Upper lobe of left lung (tissue), 6 donors: ENCODE data around the gene GALK2. TPM values are rescaled to one million over a fixed set of nuclear protein-coding genes. Genes with fewer than 3 reads are reported as not detected.

ENCODE experiments used
- ATAC-seq, 2 donors: fragments of 200-7000 bp; cut with Tn5 transposase; one replicate each; pipeline ENCODE4 v1.9.1; 2022; ENCODE audit warnings: mild to moderate bottlenecking in 2 of 2, moderate library complexity in 2 of 2; ENCODE audit not compliant: low FRiP score in 2 of 2
- DNase-seq, 2 donors: peaks; one replicate each; pipeline ENCODE4 v3.0.0-alpha.2; 2019 to 2020
- H3K27ac ChIP-seq, 4 donors: fragments of 200-600 bp; sonication (generic); one replicate each; pipeline ENCODE4 v1.5.1; 2016 to 2019
- H3K27me3 ChIP-seq, 4 donors: fragments of 200-600 bp; sonication (generic); one replicate each; pipeline ENCODE4 v1.5.1; 2017 to 2019
- H3K36me3 ChIP-seq, 4 donors: fragments of 200-600 bp; sonication (generic); one replicate each; pipeline ENCODE4 v1.5.1; 2016 to 2019
- H3K4me1 ChIP-seq, 4 donors: fragments of 200-600 bp; sonication (generic); one replicate each; pipeline ENCODE4 v1.5.1; 2018 to 2019
- H3K4me3 ChIP-seq, 4 donors: fragments of 200-600 bp; sonication (generic); one replicate each; pipeline ENCODE4 v1.5.1; 2017 to 2019; ENCODE audit warnings: mild to moderate bottlenecking in 2 of 4, moderate library complexity in 1 of 4
- H3K9me3 ChIP-seq, 4 donors: fragments of 200-600 bp; sonication (generic); one replicate each; pipeline ENCODE4 v1.5.1; 2018 to 2019
- CTCF ChIP-seq, 6 experiments: fragments of 450-650 bp in 4 of 6; fragments of 200-600 bp in 2 of 6; sonication (generic) in 2 of 6; IDR thresholded peaks; one replicate each; pipeline ENCODE4 v1.5.1; 2016 to 2019; ENCODE audit warnings: antibody characterized with exemption in 6 of 6
- EP300 ChIP-seq, 4 donors: sonication (generic); formaldehyde crosslinking; IDR thresholded peaks; one replicate each; pipeline ENCODE4 v1.5.1; 2017; ENCODE audit warnings: antibody characterized with exemption in 4 of 4, control low read depth in 2 of 4
- POLR2A ChIP-seq, 4 donors: fragments of 450-650 bp; IDR thresholded peaks; one replicate each; pipeline ENCODE4 v1.5.1; 2016 to 2017; ENCODE audit warnings: antibody characterized with exemption in 4 of 4, mild to moderate bottlenecking in 2 of 4
- POLR2AphosphoS5 ChIP-seq, 2 donors: sonication (generic); formaldehyde crosslinking; IDR thresholded peaks; one replicate each; pipeline ENCODE4 v1.5.1; 2017; ENCODE audit warnings: antibody characterized with exemption in 2 of 2
- WGBS, 2 donors: methylation state at CpG; one replicate each; pipeline ENCODE4 v1.1.5; 2017 to 2018; 5-methylcytosine and 5-hydroxymethylcytosine counted together
- total RNA-seq, 6 donors: library from RNA; depleted of rRNA in 4 of 6; stranded (reverse); fragments of >200 nt in 4 of 6; gene quantifications; one replicate each; pipeline versions ENCODE4 v1.1.0 to v1.2.1, GENCODE V29; 2016 to 2021
- donor health status: DM: no; HTN: no; CAD: no; lungs with moderate emphysema.
- donor health status: DM: no; HTN: yes; CAD: no; lungs with severe emphysema.

The GALK2 gene
- total RNA-seq, 6 donors from 2014 or later, result 14.2 to 63.9 (median 40.7) TPM

- H3K4me3 ChIP-seq, result no peak overlapping the region
- no peaks in the 10 kb centered on the region for H3K4me1 ChIP-seq
- no peaks in the 10 kb centered on the region for H3K9me3 ChIP-seq
- WGBS, 2 donors, result 91 to 98% methylated on average over 2 of the region's 2 CpGs
- ATAC-seq (no peak), DNase-seq (no peak)
- H3K36me3 ChIP-seq, result peaks cover 0 to 23% (median 4%) of the 10 kb centered on the region in 4 donors
- TF ChIP-seq EP300 (IDR thresholded peaks at IDR 0.05) (no peak), POLR2AphosphoS5 (IDR thresholded peaks at IDR 0.05) (no peak), CTCF (IDR thresholded peaks at IDR 0.05) (no peak), POLR2A (IDR thresholded peaks at IDR 0.05) (no peak)
- no peak overlapping the region for H3K27ac ChIP-seq
- no peaks in the 10 kb centered on the region for H3K27me3 ChIP-seq
These were observed 138.6 kb downstream of the GALK2 start for GRCh38 chr15:49308686-49309085.

GRCh38 chr15:49309889-49310288 lies 139.8 kb downstream of the GALK2 start:
- no peaks in the 10 kb centered on the region for H3K9me3 ChIP-seq
- no peak overlapping the region for H3K27ac ChIP-seq
- ATAC-seq (no peak), DNase-seq (no peak)
- TF ChIP-seq POLR2A (IDR thresholded peaks at IDR 0.05) (no peak), CTCF (IDR thresholded peaks at IDR 0.05) (no peak), EP300 (IDR thresholded peaks at IDR 0.05) (no peak), POLR2AphosphoS5 (IDR thresholded peaks at IDR 0.05) (no peak)
- no peak overlapping the region for H3K4me3 ChIP-seq
- no peaks in the 10 kb centered on the region for H3K27me3 ChIP-seq
- H3K4me1 ChIP-seq, result no peaks in the 10 kb centered on the region
- H3K36me3 ChIP-seq, result peaks cover 0 to 13% (median under 1%) of the 10 kb centered on the region in 4 donors

GRCh38 chr15:49313650-49314049 lies 143.6 kb downstream of the GALK2 start:
- ATAC-seq (peak in 1 of 2 donors; percentile 66), DNase-seq (no peak)

GRCh38 chr15:49314716-49315115 lies 144.7 kb downstream of the GALK2 start:
- Histone ChIP-seq H3K4me1 (peaks cover 0 to 2% (median 1%) of the 10 kb centered on the region in 4 donors), H3K27ac (no peak overlapping the region), H3K36me3 (peaks cover 0 to 10% (median 2%) of the 10 kb centered on the region in 4 donors), H3K9me3 (no peaks in the 10 kb centered on the region), H3K27me3 (no peaks in the 10 kb centered on the region), H3K4me3 (no peak overlapping the region)
- ATAC-seq, result no peak
- DNase-seq, result no peak
- WGBS, 2 donors, result 86 to 88% methylated on average over 1 of the region's 1 CpG
- TF ChIP-seq POLR2AphosphoS5 (IDR thresholded peaks at IDR 0.05), result no peak

More at GRCh38 chr15:49313650-49314049, 143.6 kb downstream of the GALK2 start:
- Histone ChIP-seq H3K4me3 (no peak overlapping the region), H3K27ac (no peak overlapping the region), H3K4me1 (no peaks in the 10 kb centered on the region), H3K9me3 (no peaks in the 10 kb centered on the region), H3K27me3 (no peaks in the 10 kb centered on the region), H3K36me3 (peaks cover 0 to 3% (median 0%) of the 10 kb centered on the region in 4 donors)
- TF ChIP-seq POLR2AphosphoS5 (IDR thresholded peaks at IDR 0.05), result no peak
- TF ChIP-seq CTCF (IDR thresholded peaks at IDR 0.05), result no peak
- TF ChIP-seq POLR2A (IDR thresholded peaks at IDR 0.05), result no peak
- TF ChIP-seq EP300 (IDR thresholded peaks at IDR 0.05), result no peak
- WGBS, 2 donors, result 94 to 100% methylated on average over 1 of the region's 1 CpG

GRCh38 chr15:49315391-49315823 lies 145.4 kb downstream of the GALK2 start:
- H3K4me3 ChIP-seq, result no peak overlapping the region
- H3K36me3 ChIP-seq, result peaks cover 0 to 17% (median 4%) of the 10 kb centered on the region in 4 donors
- 78 to 86% methylated on average over 2 of the region's 2 CpGs for WGBS, 2 donors
- ATAC-seq, result no peak
- H3K27me3 ChIP-seq, result no peaks in the 10 kb centered on the region
- H3K27ac ChIP-seq, result no peak overlapping the region
- no peaks in the 10 kb centered on the region for H3K9me3 ChIP-seq
- no peak for DNase-seq
- no peak for TF ChIP-seq EP300 (IDR thresholded peaks at IDR 0.05)
- no peak for TF ChIP-seq CTCF (IDR thresholded peaks at IDR 0.05)
- no peak for TF ChIP-seq POLR2AphosphoS5 (IDR thresholded peaks at IDR 0.05)
- no peak for TF ChIP-seq POLR2A (IDR thresholded peaks at IDR 0.05)
- peaks cover 0 to 9% (median 4%) of the 10 kb centered on the region in 4 donors for H3K4me1 ChIP-seq
